ENCODE measurements around the gene ADCY9.

DNA sequence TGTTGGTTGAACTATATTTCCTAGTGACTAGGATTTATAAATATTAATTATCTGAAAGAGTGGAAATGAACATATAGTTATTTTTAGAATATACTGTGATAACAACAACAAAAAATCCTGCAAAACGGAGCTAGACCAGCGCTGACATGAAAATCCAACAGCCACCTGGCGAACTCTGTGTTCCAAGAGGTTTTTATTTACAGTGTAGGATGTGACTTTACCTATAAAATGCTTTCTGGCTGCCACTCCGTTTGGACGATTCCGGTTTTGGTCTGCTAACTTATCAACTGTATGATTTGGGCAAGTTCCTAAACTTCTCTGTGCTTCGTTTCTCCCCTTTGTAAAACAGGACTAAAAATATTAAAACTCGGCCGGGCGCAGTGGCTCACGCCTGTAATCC, 73.7 kb downstream of the ADCY9 start:
- TF ChIP-seq CTCF (IDR thresholded peaks at IDR 0.05 in 2 of 3, conservative IDR thresholded peaks at IDR 0.05 in 1 of 3; ENCODE audit: borderline replicate concordance in 1 of 3, insufficient read depth in 1 of 3, low read depth in 2 of 3, low read length in 2 of 3) (no peak), ZFX (IDR thresholded peaks at IDR 0.05) (no peak), POLR2A (IDR thresholded peaks at IDR 0.05; ENCODE audit: borderline replicate concordance, extremely low read depth, insufficient read depth, insufficient read length) (no peak), TCF7L2 (IDR thresholded peaks at IDR 0.05; ENCODE audit: borderline replicate concordance, extremely low read depth, insufficient read depth, insufficient read length) (no peak), EZH2 (IDR thresholded peaks at IDR 0.05) (no peak), RAD21 (IDR thresholded peaks at IDR 0.05; ENCODE audit: low read depth) (no peak), YY1 (IDR thresholded peaks at IDR 0.05; ENCODE audit: extremely low read depth, insufficient replicate concordance, low read depth, low read length) (no peak), EZH2phosphoT487 (IDR thresholded peaks at IDR 0.05; ENCODE audit: borderline replicate concordance) (no peak), ZNF274 (IDR thresholded peaks at IDR 0.05; ENCODE audit: low read depth, low read length) (no peak), ZBTB33 (IDR thresholded peaks at IDR 0.05; ENCODE audit: extremely low read depth, insufficient replicate concordance, low read length) (no peak), EGR1 (IDR thresholded peaks at IDR 0.05; ENCODE audit: low read depth) (no peak), CEBPB (IDR thresholded peaks at IDR 0.05; ENCODE audit: low read depth) (no peak)
- TF ChIP-seq, protein P1, sequence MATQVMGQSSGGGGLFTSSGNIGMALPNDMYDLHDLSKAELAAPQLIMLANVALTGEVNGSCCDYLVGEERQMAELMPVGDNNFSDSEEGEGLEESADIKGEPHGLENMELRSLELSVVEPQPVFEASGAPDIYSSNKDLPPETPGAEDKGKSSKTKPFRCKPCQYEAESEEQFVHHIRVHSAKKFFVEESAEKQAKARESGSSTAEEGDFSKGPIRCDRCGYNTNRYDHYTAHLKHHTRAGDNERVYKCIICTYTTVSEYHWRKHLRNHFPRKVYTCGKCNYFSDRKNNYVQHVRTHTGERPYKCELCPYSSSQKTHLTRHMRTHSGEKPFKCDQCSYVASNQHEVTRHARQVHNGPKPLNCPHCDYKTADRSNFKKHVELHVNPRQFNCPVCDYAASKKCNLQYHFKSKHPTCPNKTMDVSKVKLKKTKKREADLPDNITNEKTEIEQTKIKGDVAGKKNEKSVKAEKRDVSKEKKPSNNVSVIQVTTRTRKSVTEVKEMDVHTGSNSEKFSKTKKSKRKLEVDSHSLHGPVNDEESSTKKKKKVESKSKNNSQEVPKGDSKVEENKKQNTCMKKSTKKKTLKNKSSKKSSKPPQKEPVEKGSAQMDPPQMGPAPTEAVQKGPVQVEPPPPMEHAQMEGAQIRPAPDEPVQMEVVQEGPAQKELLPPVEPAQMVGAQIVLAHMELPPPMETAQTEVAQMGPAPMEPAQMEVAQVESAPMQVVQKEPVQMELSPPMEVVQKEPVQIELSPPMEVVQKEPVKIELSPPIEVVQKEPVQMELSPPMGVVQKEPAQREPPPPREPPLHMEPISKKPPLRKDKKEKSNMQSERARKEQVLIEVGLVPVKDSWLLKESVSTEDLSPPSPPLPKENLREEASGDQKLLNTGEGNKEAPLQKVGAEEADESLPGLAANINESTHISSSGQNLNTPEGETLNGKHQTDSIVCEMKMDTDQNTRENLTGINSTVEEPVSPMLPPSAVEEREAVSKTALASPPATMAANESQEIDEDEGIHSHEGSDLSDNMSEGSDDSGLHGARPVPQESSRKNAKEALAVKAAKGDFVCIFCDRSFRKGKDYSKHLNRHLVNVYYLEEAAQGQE (IDR thresholded peaks at IDR 0.05; ENCODE audit: low read depth), result no peak
- TF ChIP-seq, protein P2, sequence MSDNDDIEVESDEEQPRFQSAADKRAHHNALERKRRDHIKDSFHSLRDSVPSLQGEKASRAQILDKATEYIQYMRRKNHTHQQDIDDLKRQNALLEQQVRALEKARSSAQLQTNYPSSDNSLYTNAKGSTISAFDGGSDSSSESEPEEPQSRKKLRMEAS (IDR thresholded peaks at IDR 0.05), result no peak

All from HCT116 (cell line).